Loucy (cell line): ENCODE results near the gene ASCC2.
"Not testable (repeated sequence)": the region's sequence is repeated elsewhere in the genome, so short reads cannot be mapped to it uniquely, and the experiment has no call there.

ENCODE experiments used
- EZH2phosphoT487 ChIP-seq: fragments of 200-600 bp; IDR thresholded peaks from 2 replicates; pipeline ENCODE4 v1.6.1; 2018; ENCODE audit warnings: antibody characterized with exemption, mild to moderate bottlenecking, moderate library complexity, borderline replicate concordance
- TF ChIP-seq, protein P1 (sequence below): fragments of 200-600 bp; sonication (generic); conservative IDR thresholded peaks from 2 replicates; pipeline ENCODE4 v1.5.1; 2014; ENCODE audit warnings: mild to moderate bottlenecking, antibody characterized with exemption, low read length

DNA sequence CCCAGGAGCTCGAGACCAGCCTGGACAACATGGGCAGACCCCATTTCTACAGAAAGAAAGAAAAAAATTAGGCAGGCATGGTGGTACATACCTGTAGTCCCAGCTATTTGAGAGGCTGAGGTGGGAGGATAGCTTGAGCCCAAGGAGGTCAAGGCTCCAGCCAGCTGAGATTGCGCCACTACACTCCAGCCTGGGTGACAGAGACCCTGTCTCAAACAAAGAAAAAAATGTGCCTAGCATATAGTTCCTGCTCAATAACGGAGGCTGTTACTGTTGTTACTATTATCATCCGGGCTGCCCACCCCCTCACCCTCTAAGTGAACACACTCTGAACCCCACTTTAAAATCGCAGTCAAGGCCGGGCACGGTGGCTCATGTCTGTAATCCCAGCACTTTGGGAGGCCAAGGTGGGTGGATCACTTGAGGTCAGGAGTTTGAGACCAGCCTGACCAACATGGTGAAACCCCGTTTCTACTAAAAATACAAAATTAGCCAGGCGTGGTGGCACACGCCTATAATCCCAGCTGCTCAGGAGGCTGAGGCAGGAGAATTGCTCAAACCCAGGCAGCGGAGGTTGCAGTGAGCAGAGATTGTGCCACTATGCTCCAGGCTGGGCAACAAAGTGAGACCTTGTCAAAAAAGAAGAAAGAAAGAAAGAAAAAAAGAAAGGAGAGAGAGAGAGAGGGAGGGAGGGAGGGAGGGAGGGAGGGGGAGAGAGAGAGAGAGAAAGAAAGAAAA, 83.2 kb downstream of the ASCC2 start:
- TF ChIP-seq, protein P1, sequence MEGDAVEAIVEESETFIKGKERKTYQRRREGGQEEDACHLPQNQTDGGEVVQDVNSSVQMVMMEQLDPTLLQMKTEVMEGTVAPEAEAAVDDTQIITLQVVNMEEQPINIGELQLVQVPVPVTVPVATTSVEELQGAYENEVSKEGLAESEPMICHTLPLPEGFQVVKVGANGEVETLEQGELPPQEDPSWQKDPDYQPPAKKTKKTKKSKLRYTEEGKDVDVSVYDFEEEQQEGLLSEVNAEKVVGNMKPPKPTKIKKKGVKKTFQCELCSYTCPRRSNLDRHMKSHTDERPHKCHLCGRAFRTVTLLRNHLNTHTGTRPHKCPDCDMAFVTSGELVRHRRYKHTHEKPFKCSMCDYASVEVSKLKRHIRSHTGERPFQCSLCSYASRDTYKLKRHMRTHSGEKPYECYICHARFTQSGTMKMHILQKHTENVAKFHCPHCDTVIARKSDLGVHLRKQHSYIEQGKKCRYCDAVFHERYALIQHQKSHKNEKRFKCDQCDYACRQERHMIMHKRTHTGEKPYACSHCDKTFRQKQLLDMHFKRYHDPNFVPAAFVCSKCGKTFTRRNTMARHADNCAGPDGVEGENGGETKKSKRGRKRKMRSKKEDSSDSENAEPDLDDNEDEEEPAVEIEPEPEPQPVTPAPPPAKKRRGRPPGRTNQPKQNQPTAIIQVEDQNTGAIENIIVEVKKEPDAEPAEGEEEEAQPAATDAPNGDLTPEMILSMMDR = not testable (repeated sequence)
- TF ChIP-seq EZH2phosphoT487 = not testable (repeated sequence)
